IPS-18a (cell line): ENCODE data around the gene SLC43A1.
"Not testable (repeated sequence)": the region's sequence is repeated elsewhere in the genome, so short reads cannot be mapped to it uniquely, and the experiment has no call there.

ENCODE experiments used
- H3K27ac ChIP-seq: one replicate; pipeline ENCODE4 v1.5.1; 2013; ENCODE audit warnings: low read length
- H3K27me3 ChIP-seq: one replicate; pipeline ENCODE4 v1.6.1; 2013; ENCODE audit warnings: mild to moderate bottlenecking, low read length; ENCODE audit not compliant: control insufficient read depth, insufficient read depth
- H3K36me3 ChIP-seq: one replicate; pipeline ENCODE4 v1.6.1; 2013; ENCODE audit warnings: low read depth, low read length; ENCODE audit not compliant: control insufficient read depth
- H3K4me1 ChIP-seq: one replicate; pipeline ENCODE4 v1.6.1; 2013; ENCODE audit warnings: low read depth, low read length; ENCODE audit not compliant: control insufficient read depth
- H3K4me3 ChIP-seq: one replicate; pipeline ENCODE4 v1.5.1; 2013; ENCODE audit warnings: low read length
- H3K9ac ChIP-seq: one replicate; pipeline ENCODE4 v1.6.1; 2013; ENCODE audit warnings: mild to moderate bottlenecking, low read length, moderate library complexity
- H3K9me3 ChIP-seq: one replicate; pipeline ENCODE4 v1.6.1; 2013; ENCODE audit warnings: low read depth, low read length; ENCODE audit not compliant: control insufficient read depth

The SLC43A1 gene

GRCh38 chr11:57544566-57544965 is 29.1 kb upstream of the SLC43A1 start:
- Histone ChIP-seq H3K36me3 (no peaks in the 10 kb centered on the region), H3K9me3 (no peaks in the 10 kb centered on the region), H3K4me3 (no peak overlapping the region), H3K4me1 (peaks cover 10% of the 10 kb centered on the region), H3K9ac (no peak overlapping the region), H3K27ac (no peak overlapping the region), H3K27me3 (no peaks in the 10 kb centered on the region)

- Histone ChIP-seq H3K9ac (no peak overlapping the region), H3K4me1 (peaks cover 10% of the 10 kb centered on the region), H3K36me3 (no peaks in the 10 kb centered on the region), H3K27me3 (no peaks in the 10 kb centered on the region), H3K27ac (no peak overlapping the region), H3K4me3 (no peak overlapping the region), H3K9me3 (no peaks in the 10 kb centered on the region)
These were observed 28.1 kb upstream of the SLC43A1 start for GRCh38 chr11:57543593-57543992.

- Histone ChIP-seq H3K36me3 (no peaks in the 10 kb centered on the region), H3K4me1 (peaks cover 10% of the 10 kb centered on the region), H3K27ac (no peak overlapping the region), H3K27me3 (no peaks in the 10 kb centered on the region), H3K9ac (no peak overlapping the region), H3K9me3 (no peaks in the 10 kb centered on the region), H3K4me3 (no peak overlapping the region)
These were observed 27.1 kb upstream of the SLC43A1 start for GRCh38 chr11:57542582-57542981.

GRCh38 chr11:57541169-57541568 is 25.7 kb upstream of the SLC43A1 start:
- Histone ChIP-seq H3K4me1 (peaks cover 15% of the 10 kb centered on the region), H3K9me3 (no peaks in the 10 kb centered on the region), H3K9ac (no peak overlapping the region), H3K4me3 (no peak overlapping the region), H3K27me3 (no peaks in the 10 kb centered on the region), H3K27ac (no peak overlapping the region), H3K36me3 (no peaks in the 10 kb centered on the region)

GRCh38 chr11:57539342-57539741 is 23.8 kb upstream of the SLC43A1 start:
- Histone ChIP-seq H3K4me1 (peaks cover 15% of the 10 kb centered on the region), H3K27me3 (no peaks in the 10 kb centered on the region), H3K36me3 (no peaks in the 10 kb centered on the region), H3K27ac (no peak overlapping the region), H3K9ac (no peak overlapping the region), H3K9me3 (no peaks in the 10 kb centered on the region), H3K4me3 (no peak overlapping the region)

- Histone ChIP-seq H3K9ac (no peak within 1 kb of the TSS), H3K27me3 (no peaks in the 10 kb centered on the region), H3K4me1 (peaks cover 5% of the 10 kb centered on the region), H3K9me3 (no peaks in the 10 kb centered on the region), H3K36me3 (no peaks in the 10 kb centered on the region), H3K27ac (no peak within 1 kb of the TSS), H3K4me3 (no peak within 1 kb of the TSS)
These were observed 21.6 kb upstream of the SLC43A1 start, which contains the start of gene SMTNL1 for GRCh38 chr11:57536947-57537619. SMTNL1 (plus strand) TSS chr11:57537595; CDS start chr11:57542643, 5,048 bp downstream.

- not testable (repeated sequence) for H3K36me3 ChIP-seq, H3K4me1 ChIP-seq, H3K27ac ChIP-seq, H3K9me3 ChIP-seq, H3K9ac ChIP-seq, H3K4me3 ChIP-seq, H3K27me3 ChIP-seq
These were observed 18.9 kb upstream of the SLC43A1 start for GRCh38 chr11:57534449-57534848.

GRCh38 chr11:57530596-57531507 is 15.3 kb upstream of the SLC43A1 start, which contains the start of gene TIMM10:
TIMM10 (minus strand) TSS chr11:57530754; CDS start chr11:57530189, 565 bp downstream.
- peaks cover 9% of the 10 kb centered on the region for H3K4me1 ChIP-seq
- peak within 1 kb of the TSS; percentile 97 for H3K4me3 ChIP-seq
- H3K27me3 ChIP-seq: no peaks in the 10 kb centered on the region
- H3K36me3 ChIP-seq: peaks cover 6% of the 10 kb centered on the region
- no peaks in the 10 kb centered on the region for H3K9me3 ChIP-seq
- H3K9ac ChIP-seq: peak within 1 kb of the TSS; percentile 92
- peak within 1 kb of the TSS; percentile 72 for H3K27ac ChIP-seq

GRCh38 chr11:57530215-57530595 is 14.7 kb upstream of the SLC43A1 start:
- no peaks in the 10 kb centered on the region for H3K27me3 ChIP-seq
- H3K27ac ChIP-seq: peak overlapping the region; percentile 72
- peaks cover 9% of the 10 kb centered on the region for H3K4me1 ChIP-seq
- no peaks in the 10 kb centered on the region for H3K9me3 ChIP-seq
- peak overlapping the region; percentile 92 for H3K9ac ChIP-seq
- peaks cover 6% of the 10 kb centered on the region for H3K36me3 ChIP-seq
- H3K4me3 ChIP-seq: peak overlapping the region; percentile 97

GRCh38 chr11:57529012-57529411 is 13.5 kb upstream of the SLC43A1 start:
- peaks cover 9% of the 10 kb centered on the region for H3K4me1 ChIP-seq
- no peak overlapping the region for H3K27ac ChIP-seq
- no peak overlapping the region for H3K4me3 ChIP-seq
- H3K9me3 ChIP-seq: no peaks in the 10 kb centered on the region
- H3K36me3 ChIP-seq: peaks cover 6% of the 10 kb centered on the region
- no peaks in the 10 kb centered on the region for H3K27me3 ChIP-seq
- no peak overlapping the region for H3K9ac ChIP-seq

GRCh38 chr11:57527056-57527631 is 11.6 kb upstream of the SLC43A1 start:
- Histone ChIP-seq H3K9ac (no peak overlapping the region), H3K4me1 (peaks cover 12% of the 10 kb centered on the region), H3K27me3 (no peaks in the 10 kb centered on the region), H3K9me3 (no peaks in the 10 kb centered on the region), H3K36me3 (peaks cover 6% of the 10 kb centered on the region), H3K4me3 (no peak overlapping the region), H3K27ac (no peak overlapping the region)
